Measurements from ENCODE around the gene ZFAND6. TPM values are rescaled to one million over a fixed set of nuclear protein-coding genes. Genes with fewer than 3 reads are reported as not detected.
A peak's percentile ranks its signal among the peaks of the same experiment; 100 is the strongest.
"Not testable (repeated sequence)": the region's sequence is repeated elsewhere in the genome, so short reads cannot be mapped to it uniquely, and the experiment has no call there.

Gene ZFAND6
- 93.5 TPM for total RNA-seq (2013)
- polyA plus RNA-seq: 100 to 1,000 TPM in 1 of 3 donors, 10 to 100 TPM in 2; 41.6 to 106 (median 99.6) TPM
- polyA minus RNA-seq: 84.0 and 127 TPM in 2 replicates
- 55.1 to 149 (median 121) reads per million in 11 experiments for total RNA-seq

DNA sequence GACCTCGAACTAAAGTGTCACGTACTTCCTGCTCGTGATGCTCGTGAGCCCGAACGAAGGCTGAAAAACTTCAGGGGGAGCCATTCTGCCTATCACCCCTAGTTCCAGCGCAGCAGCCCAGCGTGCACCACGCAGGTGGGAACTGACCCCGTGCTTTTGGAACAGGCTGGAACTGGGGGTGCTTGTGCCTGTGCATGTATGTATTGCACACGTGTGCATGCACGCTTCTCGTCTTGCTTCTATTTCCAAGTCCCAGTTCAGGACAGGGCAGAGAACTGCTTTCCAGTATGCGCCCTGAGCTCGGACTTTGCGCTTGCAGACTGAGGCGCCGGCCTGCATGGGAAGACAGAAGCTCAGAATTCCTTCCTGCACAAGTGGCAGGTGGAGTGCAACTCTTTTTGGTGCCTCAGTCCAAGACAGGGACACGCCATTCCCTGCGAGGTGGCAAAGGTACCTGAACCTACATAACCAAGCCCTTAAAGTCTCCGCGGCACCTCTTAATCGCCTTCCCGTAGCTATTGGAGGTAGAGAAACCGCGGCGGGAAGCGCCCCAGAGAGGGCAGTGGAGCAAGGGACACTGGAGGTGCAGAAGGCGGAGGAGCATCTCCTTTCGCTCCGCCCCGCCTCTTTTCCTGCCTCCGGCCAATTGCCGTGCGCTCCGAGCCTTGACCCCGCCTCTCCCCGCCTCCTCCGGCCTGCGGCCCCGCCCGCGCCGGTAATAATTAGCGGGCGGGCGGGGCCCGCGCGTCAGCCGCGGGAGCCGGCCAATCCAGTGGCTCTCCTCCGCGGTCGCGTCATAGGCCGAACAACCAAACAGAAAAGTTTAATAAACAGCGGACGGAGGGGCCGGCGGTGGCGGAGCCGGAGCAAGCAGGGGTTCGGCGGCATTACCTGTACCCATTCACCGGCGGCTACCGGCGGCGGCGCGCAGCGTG, at the start of gene ZFAND6:
Gene ZFAND6, plus strand, starts transcription at position 826 of the 935 bp plus-strand sequence. CDS start 60,669 bp downstream, outside the sequence.
- Histone ChIP-seq H2AFZ (ENCODE audit: insufficient read depth, low read depth, low read length, poor library complexity, severe bottlenecking) (peak within 1 kb of the TSS; percentile 96), H3K9me3 (replicated peaks in 1 of 2; ENCODE audit: control insufficient read depth in 1 of 2, insufficient read depth in 1 of 2, low read length in 2 of 2) (no peaks in the 10 kb centered on the region), H3K36me3 (replicated peaks in 1 of 2; ENCODE audit: control insufficient read depth in 1 of 2, insufficient read depth in 2 of 2, low read length in 2 of 2) (no peaks in the 10 kb centered on the region), H3K4me3 (replicated peaks in 1 of 3; ENCODE audit: low read depth in 2 of 3, low read length in 3 of 3) (peak within 1 kb of the TSS; percentile 66 to 92 (median 90)), H3K27me3 (ENCODE audit: control insufficient read depth in 2 of 2, insufficient read depth in 2 of 2, low read length in 2 of 2) (no peaks in the 10 kb centered on the region), H4K20me1 (ENCODE audit: insufficient read depth, low read length) (peaks cover 41% of the 10 kb centered on the region), H3K4me1 (ENCODE audit: control insufficient read depth in 1 of 2, insufficient read depth in 2 of 2, low read length in 2 of 2) (peaks cover 16 to 32% of the 10 kb centered on the region in 2 donors), H3K27ac (ENCODE audit: low read depth in 1 of 2, low read length in 2 of 2) (peak within 1 kb of the TSS; percentile 68 to 95), H3K79me2 (ENCODE audit: insufficient read depth, low read length) (peaks cover 44% of the 10 kb centered on the region), H3K9ac (ENCODE audit: insufficient read depth, low read length, poor library complexity, severe bottlenecking) (peak within 1 kb of the TSS; percentile 96), H3K4me2 (replicated peaks; ENCODE audit: extremely low read depth, low read length, poor library complexity, severe bottlenecking) (peak within 1 kb of the TSS; percentile 100)
- peaks cover 34% of the 10 kb centered on the region for H3K4me1 Mint-ChIP-seq
- peak within 1 kb of the TSS; percentile 93 to 94 for H3K4me3 Mint-ChIP-seq
- peaks cover 0 to 4% (median 0%) of the 10 kb centered on the region in 7 donors for H3K9me3 Mint-ChIP-seq
- peaks cover 0 to 2% (median 1%) of the 10 kb centered on the region in 3 donors for H3K27me3 Mint-ChIP-seq (ENCODE audit: low read depth in 3 of 3)
- peaks cover 0 to 4% of the 10 kb centered on the region in 2 donors for H3K36me3 Mint-ChIP-seq
- peak; percentile 91 to 95 (median 93) for DNase-seq
- TF ChIP-seq, protein P1, sequence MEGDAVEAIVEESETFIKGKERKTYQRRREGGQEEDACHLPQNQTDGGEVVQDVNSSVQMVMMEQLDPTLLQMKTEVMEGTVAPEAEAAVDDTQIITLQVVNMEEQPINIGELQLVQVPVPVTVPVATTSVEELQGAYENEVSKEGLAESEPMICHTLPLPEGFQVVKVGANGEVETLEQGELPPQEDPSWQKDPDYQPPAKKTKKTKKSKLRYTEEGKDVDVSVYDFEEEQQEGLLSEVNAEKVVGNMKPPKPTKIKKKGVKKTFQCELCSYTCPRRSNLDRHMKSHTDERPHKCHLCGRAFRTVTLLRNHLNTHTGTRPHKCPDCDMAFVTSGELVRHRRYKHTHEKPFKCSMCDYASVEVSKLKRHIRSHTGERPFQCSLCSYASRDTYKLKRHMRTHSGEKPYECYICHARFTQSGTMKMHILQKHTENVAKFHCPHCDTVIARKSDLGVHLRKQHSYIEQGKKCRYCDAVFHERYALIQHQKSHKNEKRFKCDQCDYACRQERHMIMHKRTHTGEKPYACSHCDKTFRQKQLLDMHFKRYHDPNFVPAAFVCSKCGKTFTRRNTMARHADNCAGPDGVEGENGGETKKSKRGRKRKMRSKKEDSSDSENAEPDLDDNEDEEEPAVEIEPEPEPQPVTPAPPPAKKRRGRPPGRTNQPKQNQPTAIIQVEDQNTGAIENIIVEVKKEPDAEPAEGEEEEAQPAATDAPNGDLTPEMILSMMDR (IDR thresholded peaks at IDR 0.05): no peak
- intact Hi-C loops (cut with micrococcal nuclease): loop anchor here (5.0 kb wide), 2 partner anchors 93 to 103 kb away; partner anchors contain the start of gene FAH (in 1 of the 2)
- under 1% methylated on average over 69 of the region's 74 CpGs for WGBS (ENCODE audit: insufficient coverage)
- peak within 1 kb of the TSS; percentile 86 to 96 (median 91) for H3K27ac Mint-ChIP-seq

DNA sequence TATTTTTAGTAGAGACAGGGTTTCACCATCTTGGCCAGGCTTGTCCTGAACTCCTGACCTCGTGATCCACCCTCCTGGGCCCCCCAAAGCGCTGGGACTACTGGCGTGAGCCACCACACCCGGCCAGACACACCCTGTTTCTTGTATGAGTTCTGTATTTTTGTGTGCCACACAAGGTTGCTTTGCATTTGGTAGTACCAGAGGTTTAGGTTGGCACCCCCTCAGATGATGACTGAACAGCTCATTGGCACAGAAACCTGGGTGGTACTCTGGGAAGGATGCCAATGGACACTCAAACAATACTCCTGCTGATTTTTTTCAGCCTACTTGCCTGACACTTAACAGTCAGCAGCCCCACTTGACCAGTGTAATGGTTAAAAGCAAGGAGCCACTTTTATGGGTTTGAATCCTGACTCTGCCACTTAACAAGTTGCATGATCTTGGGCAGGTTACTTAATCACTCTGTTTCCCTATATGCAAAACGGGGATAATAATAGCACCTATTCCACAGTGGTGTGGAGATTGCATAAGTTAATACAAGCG, 49.3 kb upstream of the ZFAND6 start:
- H3K4me1 Mint-ChIP-seq: peaks cover 17% of the 10 kb centered on the region
- H2AFZ ChIP-seq (ENCODE audit: insufficient read depth, low read depth, low read length, poor library complexity, severe bottlenecking): no peak overlapping the region
- H3K79me2 ChIP-seq (ENCODE audit: insufficient read depth, low read length): no peaks in the 10 kb centered on the region
- peaks cover 0 to 3% (median 0%) of the 10 kb centered on the region in 7 donors for H3K9me3 Mint-ChIP-seq
- H3K27ac Mint-ChIP-seq: peak overlapping the region in 5 of 7 donors; percentile 31 to 89 (median 63)
- H3K4me3 Mint-ChIP-seq: peak overlapping the region in 1 of 2 donors; percentile 23
- intact Hi-C loops (cut with micrococcal nuclease): no loop called here
- H3K4me3 ChIP-seq (replicated peaks in 1 of 3; ENCODE audit: low read depth in 2 of 3, low read length in 3 of 3): no peak overlapping the region
- peaks cover 0 to 3% (median 0%) of the 10 kb centered on the region in 3 donors for H3K27me3 Mint-ChIP-seq (ENCODE audit: low read depth in 3 of 3)
- no peaks in the 10 kb centered on the region for H4K20me1 ChIP-seq (ENCODE audit: insufficient read depth, low read length)
- H3K4me1 ChIP-seq (ENCODE audit: control insufficient read depth in 1 of 2, insufficient read depth in 2 of 2, low read length in 2 of 2): peaks cover 13 to 21% of the 10 kb centered on the region in 2 donors
- peak overlapping the region in 1 of 2 donors; percentile 32 for H3K27ac ChIP-seq (ENCODE audit: low read depth in 1 of 2, low read length in 2 of 2)
- no peak for DNase-seq
- peak overlapping the region; percentile 2 for H3K4me2 ChIP-seq (replicated peaks; ENCODE audit: extremely low read depth, low read length, poor library complexity, severe bottlenecking)
- H3K9ac ChIP-seq (ENCODE audit: insufficient read depth, low read length, poor library complexity, severe bottlenecking): no peak overlapping the region
- no peaks in the 10 kb centered on the region for H3K36me3 ChIP-seq (replicated peaks in 1 of 2; ENCODE audit: control insufficient read depth in 1 of 2, insufficient read depth in 2 of 2, low read length in 2 of 2)
- no peaks in the 10 kb centered on the region for H3K27me3 ChIP-seq (ENCODE audit: control insufficient read depth in 2 of 2, insufficient read depth in 2 of 2, low read length in 2 of 2)
- TF ChIP-seq, protein P1 (IDR thresholded peaks at IDR 0.05): no peak
- no peaks in the 10 kb centered on the region for H3K36me3 Mint-ChIP-seq
- no peaks in the 10 kb centered on the region for H3K9me3 ChIP-seq (replicated peaks in 1 of 2; ENCODE audit: control insufficient read depth in 1 of 2, insufficient read depth in 1 of 2, low read length in 2 of 2)
- no CpG with 5 or more reads among the region's 6 CpGs for WGBS (ENCODE audit: insufficient coverage)

DNA sequence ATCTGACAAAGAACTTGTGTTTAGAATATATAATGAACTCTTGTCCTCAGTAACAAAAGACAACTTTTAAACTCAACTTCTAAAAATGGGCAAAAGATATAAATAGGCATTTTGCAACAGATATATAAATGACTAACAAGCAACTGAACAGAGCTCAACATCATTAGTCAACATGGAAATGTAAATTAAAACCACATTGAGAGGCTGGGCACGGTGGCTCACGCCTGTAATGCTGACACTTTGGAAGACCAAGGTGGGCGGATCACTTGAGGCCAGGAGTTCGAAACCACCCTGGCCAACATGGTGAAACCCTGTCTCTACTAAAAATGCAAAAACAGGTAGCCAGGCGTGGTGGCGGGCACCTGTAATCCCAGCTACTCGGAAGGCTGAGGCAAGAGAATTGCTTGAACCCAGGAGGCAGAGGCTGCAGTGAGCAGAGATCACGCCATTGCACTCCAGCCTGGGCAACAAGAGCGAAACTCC, 48.4 kb upstream of the ZFAND6 start:
- H3K4me3 Mint-ChIP-seq; H3K36me3 Mint-ChIP-seq; H3K9me3 ChIP-seq (replicated peaks in 1 of 2; ENCODE audit: control insufficient read depth in 1 of 2, insufficient read depth in 1 of 2, low read length in 2 of 2); H3K79me2 ChIP-seq (ENCODE audit: insufficient read depth, low read length); H3K36me3 ChIP-seq (replicated peaks in 1 of 2; ENCODE audit: control insufficient read depth in 1 of 2, insufficient read depth in 2 of 2, low read length in 2 of 2); H3K9ac ChIP-seq (ENCODE audit: insufficient read depth, low read length, poor library complexity, severe bottlenecking); H3K27ac ChIP-seq (ENCODE audit: low read depth in 1 of 2, low read length in 2 of 2); H3K27me3 Mint-ChIP-seq (ENCODE audit: low read depth in 3 of 3); H3K4me2 ChIP-seq (replicated peaks; ENCODE audit: extremely low read depth, low read length, poor library complexity, severe bottlenecking); intact Hi-C loops (cut with micrococcal nuclease); H3K27me3 ChIP-seq (ENCODE audit: control insufficient read depth in 2 of 2, insufficient read depth in 2 of 2, low read length in 2 of 2); H3K9me3 Mint-ChIP-seq; H4K20me1 ChIP-seq (ENCODE audit: insufficient read depth, low read length); H2AFZ ChIP-seq (ENCODE audit: insufficient read depth, low read depth, low read length, poor library complexity, severe bottlenecking); H3K4me3 ChIP-seq (replicated peaks in 1 of 3; ENCODE audit: low read depth in 2 of 3, low read length in 3 of 3): not testable (repeated sequence)
- DNase-seq: peak; percentile 21 to 47 (median 40)
- WGBS (ENCODE audit: insufficient coverage): 60% methylated on average over 6 of the region's 9 CpGs
- H3K4me1 Mint-ChIP-seq: peaks cover 17% of the 10 kb centered on the region
- peaks cover 13 to 21% of the 10 kb centered on the region in 2 donors for H3K4me1 ChIP-seq (ENCODE audit: control insufficient read depth in 1 of 2, insufficient read depth in 2 of 2, low read length in 2 of 2)
- H3K27ac Mint-ChIP-seq: peak overlapping the region in 5 of 7 donors; percentile 12 to 89 (median 71)

All from CD14-positive monocyte (primary cell).